Measurements from ENCODE around the gene SYT14.
"Not testable (repeated sequence)": the region's sequence is repeated elsewhere in the genome, so short reads cannot be mapped to it uniquely, and the experiment has no call there.

SYT14 gene

DNA sequence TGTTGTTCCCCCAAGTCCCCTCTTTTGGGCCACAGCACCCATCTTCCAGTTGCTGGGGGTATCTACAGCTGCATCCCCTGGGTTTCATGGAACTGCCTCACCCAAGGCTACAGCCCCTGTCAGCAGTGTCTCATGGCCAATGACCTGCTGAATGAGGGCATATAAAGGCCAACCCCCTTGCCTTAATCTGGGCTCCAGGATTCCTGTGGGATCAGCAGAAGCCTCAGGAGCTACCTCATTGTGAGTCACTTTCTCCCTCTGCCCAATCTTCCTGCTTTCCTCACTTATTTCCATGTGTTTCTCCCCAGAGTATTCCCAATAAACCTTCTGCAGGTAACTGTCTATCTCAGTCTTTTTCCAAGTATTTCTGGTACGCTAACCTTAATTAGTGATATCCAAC lies 37.3 kb upstream of the SYT14 start:
- no peak overlapping the region for H3K27ac ChIP-seq (ENCODE audit: low read depth in 2 of 2, low read length in 2 of 2)
- H3K27me3 ChIP-seq (ENCODE audit: control insufficient read depth in 2 of 2, insufficient read depth in 2 of 2, low read length in 2 of 2) = no peaks in the 10 kb centered on the region
- no peak overlapping the region for H3K4me3 ChIP-seq (ENCODE audit: low read length in 2 of 2)
- no peak overlapping the region for H3K9ac ChIP-seq (ENCODE audit: low read depth in 1 of 2, low read length in 2 of 2)
- no peaks in the 10 kb centered on the region for H3K4me1 ChIP-seq (ENCODE audit: control insufficient read depth in 2 of 2, insufficient read depth in 2 of 2, low read length in 2 of 2)
- no peaks in the 10 kb centered on the region for H3K36me3 ChIP-seq (ENCODE audit: control insufficient read depth in 2 of 2, insufficient read depth in 2 of 2, low read length in 2 of 2)
- no peaks in the 10 kb centered on the region for H3K9me3 ChIP-seq (ENCODE audit: control insufficient read depth in 2 of 2, low read length in 2 of 2)

DNA sequence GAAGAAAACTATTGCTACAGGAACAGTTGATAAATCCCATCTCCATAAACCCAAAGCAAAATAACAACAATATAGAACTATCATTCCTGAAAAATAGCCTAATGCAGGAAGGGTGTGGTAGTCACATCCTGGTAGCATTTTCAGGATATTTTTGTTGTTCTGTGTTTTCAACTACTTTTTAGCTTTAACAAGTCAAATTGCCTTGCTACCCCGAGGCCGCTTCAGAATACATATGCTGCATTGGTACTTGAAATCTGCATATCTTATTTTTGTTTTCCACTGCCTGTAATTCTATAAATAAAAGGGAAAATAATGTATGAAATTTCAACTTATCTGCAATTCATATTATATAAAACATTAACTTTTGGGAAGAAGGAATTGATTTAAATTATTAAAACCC lies 36.8 kb upstream of the SYT14 start:
- Histone ChIP-seq H3K4me1 (ENCODE audit: control insufficient read depth in 2 of 2, insufficient read depth in 2 of 2, low read length in 2 of 2) (no peaks in the 10 kb centered on the region), H3K27me3 (ENCODE audit: control insufficient read depth in 2 of 2, insufficient read depth in 2 of 2, low read length in 2 of 2) (no peaks in the 10 kb centered on the region)

DNA sequence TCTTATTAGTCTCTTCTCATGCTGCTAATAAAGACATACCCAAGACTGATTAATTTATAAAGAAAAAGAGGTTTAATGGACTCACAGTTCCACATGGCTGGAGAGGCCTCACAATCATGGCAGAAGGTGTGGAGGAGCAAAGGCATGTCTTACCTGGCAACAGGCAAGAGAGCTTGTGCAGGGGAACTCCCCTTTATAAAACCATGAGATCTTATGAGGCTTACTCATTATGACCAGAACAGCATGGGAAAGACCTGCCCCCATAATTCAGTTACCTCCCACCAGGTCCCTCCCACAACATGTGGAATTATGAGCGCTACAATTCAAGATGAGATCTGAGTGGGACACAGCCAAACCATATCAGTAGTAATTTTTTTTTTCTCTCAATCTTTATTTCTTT lies 33.2 kb upstream of the SYT14 start:
- not testable (repeated sequence) for H3K27ac ChIP-seq (ENCODE audit: low read depth in 2 of 2, low read length in 2 of 2); H3K27me3 ChIP-seq (ENCODE audit: control insufficient read depth in 2 of 2, insufficient read depth in 2 of 2, low read length in 2 of 2); H3K9ac ChIP-seq (ENCODE audit: low read depth in 1 of 2, low read length in 2 of 2); H3K9me3 ChIP-seq (ENCODE audit: control insufficient read depth in 2 of 2, low read length in 2 of 2); H3K4me3 ChIP-seq (ENCODE audit: low read length in 2 of 2); H3K4me1 ChIP-seq (ENCODE audit: control insufficient read depth in 2 of 2, insufficient read depth in 2 of 2, low read length in 2 of 2); H3K36me3 ChIP-seq (ENCODE audit: control insufficient read depth in 2 of 2, insufficient read depth in 2 of 2, low read length in 2 of 2)

More for the DNA sequence above, 36.8 kb upstream of the SYT14 start:
- Histone ChIP-seq H3K9ac (ENCODE audit: low read depth in 1 of 2, low read length in 2 of 2) (no peak overlapping the region), H3K27ac (ENCODE audit: low read depth in 2 of 2, low read length in 2 of 2) (no peak overlapping the region), H3K36me3 (ENCODE audit: control insufficient read depth in 2 of 2, insufficient read depth in 2 of 2, low read length in 2 of 2) (no peaks in the 10 kb centered on the region), H3K9me3 (ENCODE audit: control insufficient read depth in 2 of 2, low read length in 2 of 2) (no peaks in the 10 kb centered on the region), H3K4me3 (ENCODE audit: low read length in 2 of 2) (no peak overlapping the region)

DNA sequence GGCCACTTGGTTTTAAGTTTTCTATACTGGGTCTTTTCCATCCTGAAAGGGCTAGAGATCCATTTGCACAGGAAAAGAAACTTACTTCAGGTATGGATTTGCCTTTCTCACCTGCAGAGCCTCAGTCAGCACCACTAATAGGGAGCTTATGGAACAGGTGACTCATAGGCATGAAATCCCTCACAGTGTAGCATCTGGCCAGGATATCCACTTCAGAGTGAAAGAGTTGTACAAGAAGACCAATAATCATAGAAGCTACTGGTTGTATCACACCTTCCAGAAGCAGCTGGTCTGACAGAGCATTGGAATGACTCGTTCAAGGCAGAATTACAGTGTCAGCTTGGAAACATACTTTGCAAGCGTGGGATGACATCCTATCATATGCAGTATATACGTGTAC lies 26.3 kb upstream of the SYT14 start:
- Histone ChIP-seq H3K4me1 (ENCODE audit: control insufficient read depth in 2 of 2, insufficient read depth in 2 of 2, low read length in 2 of 2) (no peaks in the 10 kb centered on the region), H3K9me3 (ENCODE audit: control insufficient read depth in 2 of 2, low read length in 2 of 2) (no peaks in the 10 kb centered on the region), H3K9ac (ENCODE audit: low read depth in 1 of 2, low read length in 2 of 2) (no peak overlapping the region), H3K36me3 (ENCODE audit: control insufficient read depth in 2 of 2, insufficient read depth in 2 of 2, low read length in 2 of 2) (no peaks in the 10 kb centered on the region), H3K27ac (ENCODE audit: low read depth in 2 of 2, low read length in 2 of 2) (no peak overlapping the region), H3K4me3 (ENCODE audit: low read length in 2 of 2) (no peak overlapping the region), H3K27me3 (ENCODE audit: control insufficient read depth in 2 of 2, insufficient read depth in 2 of 2, low read length in 2 of 2) (no peaks in the 10 kb centered on the region)

DNA sequence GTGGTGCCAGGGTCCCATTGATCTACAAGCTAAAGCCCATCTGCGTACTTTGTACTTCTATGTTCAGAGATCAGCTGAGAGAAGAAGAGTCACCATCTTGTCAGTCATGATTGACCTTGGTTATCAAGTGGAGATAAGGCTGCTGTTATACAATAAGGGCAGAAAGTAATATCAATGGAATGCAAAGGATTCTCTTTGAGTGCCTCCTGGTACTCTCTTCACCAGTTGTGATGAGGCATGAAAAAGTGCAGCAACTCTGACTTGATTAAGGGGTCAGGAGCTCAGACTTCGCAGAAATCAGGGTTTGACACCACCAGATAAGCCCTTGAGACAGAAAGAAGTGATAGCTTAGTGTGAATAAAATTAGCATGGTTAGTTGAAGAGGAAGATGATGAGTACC lies 25.7 kb upstream of the SYT14 start:
- Histone ChIP-seq H3K27me3 (ENCODE audit: control insufficient read depth in 2 of 2, insufficient read depth in 2 of 2, low read length in 2 of 2) (no peaks in the 10 kb centered on the region), H3K4me1 (ENCODE audit: control insufficient read depth in 2 of 2, insufficient read depth in 2 of 2, low read length in 2 of 2) (no peaks in the 10 kb centered on the region), H3K27ac (ENCODE audit: low read depth in 2 of 2, low read length in 2 of 2) (no peak overlapping the region), H3K9ac (ENCODE audit: low read depth in 1 of 2, low read length in 2 of 2) (no peak overlapping the region), H3K36me3 (ENCODE audit: control insufficient read depth in 2 of 2, insufficient read depth in 2 of 2, low read length in 2 of 2) (no peaks in the 10 kb centered on the region), H3K4me3 (ENCODE audit: low read length in 2 of 2) (no peak overlapping the region), H3K9me3 (ENCODE audit: control insufficient read depth in 2 of 2, low read length in 2 of 2) (no peaks in the 10 kb centered on the region)

DNA sequence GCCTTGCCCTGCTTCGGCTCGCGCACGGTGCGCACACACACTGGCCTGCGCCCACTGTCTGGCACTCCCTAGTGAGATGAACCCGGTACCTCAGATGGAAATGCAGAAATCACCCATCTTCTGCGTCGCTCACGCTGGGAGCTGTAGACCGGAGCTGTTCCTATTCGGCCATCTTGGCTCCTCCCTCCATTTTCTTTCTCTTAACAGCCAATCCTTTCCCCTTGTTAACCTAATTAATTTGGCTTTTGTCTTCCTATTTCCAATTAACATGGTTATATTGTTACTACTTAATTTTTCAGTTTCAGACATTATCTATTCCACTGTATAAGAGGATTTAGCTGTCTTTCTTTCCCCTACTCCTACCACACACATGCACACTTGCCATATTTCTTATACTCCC lies 18.4 kb upstream of the SYT14 start:
- H3K27me3 ChIP-seq (ENCODE audit: control insufficient read depth in 2 of 2, insufficient read depth in 2 of 2, low read length in 2 of 2); H3K9me3 ChIP-seq (ENCODE audit: control insufficient read depth in 2 of 2, low read length in 2 of 2); H3K4me3 ChIP-seq (ENCODE audit: low read length in 2 of 2); H3K9ac ChIP-seq (ENCODE audit: low read depth in 1 of 2, low read length in 2 of 2); H3K27ac ChIP-seq (ENCODE audit: low read depth in 2 of 2, low read length in 2 of 2); H3K4me1 ChIP-seq (ENCODE audit: control insufficient read depth in 2 of 2, insufficient read depth in 2 of 2, low read length in 2 of 2); H3K36me3 ChIP-seq (ENCODE audit: control insufficient read depth in 2 of 2, insufficient read depth in 2 of 2, low read length in 2 of 2): not testable (repeated sequence)

DNA sequence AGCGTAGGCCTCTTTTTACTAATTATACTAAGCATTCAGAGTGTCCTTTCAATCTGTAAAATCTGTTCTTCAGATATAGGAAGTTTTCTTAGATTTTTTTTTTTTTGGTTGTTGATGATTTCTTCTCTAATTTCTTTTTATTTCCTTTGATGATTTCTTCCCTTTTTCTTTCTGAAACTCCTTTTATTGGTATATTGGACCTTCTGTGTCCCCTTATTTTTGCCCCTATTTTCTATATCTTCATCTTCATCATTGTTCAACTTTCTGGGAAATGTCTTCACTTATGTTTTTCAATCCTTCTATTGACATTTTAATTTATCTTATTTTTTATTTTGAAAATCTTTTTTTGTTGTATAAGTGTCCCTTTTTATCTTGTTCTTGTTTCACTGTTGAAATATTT lies 17.2 kb upstream of the SYT14 start:
- Histone ChIP-seq H3K4me3 (ENCODE audit: low read length in 2 of 2) (no peak overlapping the region), H3K36me3 (ENCODE audit: control insufficient read depth in 2 of 2, insufficient read depth in 2 of 2, low read length in 2 of 2) (no peaks in the 10 kb centered on the region), H3K4me1 (ENCODE audit: control insufficient read depth in 2 of 2, insufficient read depth in 2 of 2, low read length in 2 of 2) (no peaks in the 10 kb centered on the region), H3K9ac (ENCODE audit: low read depth in 1 of 2, low read length in 2 of 2) (no peak overlapping the region), H3K9me3 (ENCODE audit: control insufficient read depth in 2 of 2, low read length in 2 of 2) (no peaks in the 10 kb centered on the region), H3K27ac (ENCODE audit: low read depth in 2 of 2, low read length in 2 of 2) (no peak overlapping the region), H3K27me3 (ENCODE audit: control insufficient read depth in 2 of 2, insufficient read depth in 2 of 2, low read length in 2 of 2) (no peaks in the 10 kb centered on the region)

DNA sequence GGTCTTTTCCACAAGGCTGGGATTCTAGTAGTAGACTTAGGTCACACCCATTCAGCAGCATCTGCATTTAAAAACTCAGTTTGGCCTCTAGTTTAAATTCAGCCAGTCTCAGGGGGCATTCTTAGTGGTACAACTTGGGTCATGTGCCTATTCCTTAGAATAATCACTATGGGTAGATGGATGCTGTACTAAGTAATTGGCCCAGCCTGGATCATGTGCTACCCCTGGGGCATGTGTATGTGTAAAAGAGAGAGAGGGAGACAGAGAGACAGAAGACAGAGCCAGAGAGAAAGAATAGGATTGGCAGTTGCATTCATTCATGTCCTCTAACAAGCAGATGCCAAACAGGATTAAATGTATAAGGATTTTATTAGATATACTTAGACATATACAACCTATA lies 13.6 kb upstream of the SYT14 start:
- H3K9ac ChIP-seq (ENCODE audit: low read depth in 1 of 2, low read length in 2 of 2) = no peak overlapping the region
- H3K4me1 ChIP-seq (ENCODE audit: control insufficient read depth in 2 of 2, insufficient read depth in 2 of 2, low read length in 2 of 2) = no peaks in the 10 kb centered on the region
- H3K9me3 ChIP-seq (ENCODE audit: control insufficient read depth in 2 of 2, low read length in 2 of 2) = no peaks in the 10 kb centered on the region
- no peaks in the 10 kb centered on the region for H3K27me3 ChIP-seq (ENCODE audit: control insufficient read depth in 2 of 2, insufficient read depth in 2 of 2, low read length in 2 of 2)
- no peaks in the 10 kb centered on the region for H3K36me3 ChIP-seq (ENCODE audit: control insufficient read depth in 2 of 2, insufficient read depth in 2 of 2, low read length in 2 of 2)
- H3K27ac ChIP-seq (ENCODE audit: low read depth in 2 of 2, low read length in 2 of 2) = no peak overlapping the region
- no peak overlapping the region for H3K4me3 ChIP-seq (ENCODE audit: low read length in 2 of 2)

DNA sequence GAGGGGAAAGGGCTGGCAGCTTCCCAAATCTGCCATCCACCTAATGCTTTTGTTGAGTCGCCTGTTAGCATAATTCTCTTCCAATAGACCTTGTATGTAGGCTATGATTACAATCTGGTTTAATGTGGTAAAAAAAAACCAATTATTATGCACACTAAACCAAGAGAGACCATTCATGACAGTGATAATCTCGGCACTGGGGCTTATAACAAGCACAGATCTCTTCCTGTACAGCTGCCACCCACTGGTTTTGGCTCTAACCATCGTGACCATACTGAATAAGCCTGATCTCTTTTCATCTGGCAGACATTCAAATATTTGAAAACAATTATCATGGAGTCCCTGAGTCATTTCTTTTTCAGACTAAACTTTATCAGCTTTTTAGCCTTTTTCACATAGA lies 12.0 kb upstream of the SYT14 start:
- no peaks in the 10 kb centered on the region for H3K4me1 ChIP-seq (ENCODE audit: control insufficient read depth in 2 of 2, insufficient read depth in 2 of 2, low read length in 2 of 2)
- no peak overlapping the region for H3K27ac ChIP-seq (ENCODE audit: low read depth in 2 of 2, low read length in 2 of 2)
- no peak overlapping the region for H3K9ac ChIP-seq (ENCODE audit: low read depth in 1 of 2, low read length in 2 of 2)
- no peaks in the 10 kb centered on the region for H3K27me3 ChIP-seq (ENCODE audit: control insufficient read depth in 2 of 2, insufficient read depth in 2 of 2, low read length in 2 of 2)
- H3K9me3 ChIP-seq (ENCODE audit: control insufficient read depth in 2 of 2, low read length in 2 of 2) = no peaks in the 10 kb centered on the region
- no peaks in the 10 kb centered on the region for H3K36me3 ChIP-seq (ENCODE audit: control insufficient read depth in 2 of 2, insufficient read depth in 2 of 2, low read length in 2 of 2)
- no peak overlapping the region for H3K4me3 ChIP-seq (ENCODE audit: low read length in 2 of 2)

DNA sequence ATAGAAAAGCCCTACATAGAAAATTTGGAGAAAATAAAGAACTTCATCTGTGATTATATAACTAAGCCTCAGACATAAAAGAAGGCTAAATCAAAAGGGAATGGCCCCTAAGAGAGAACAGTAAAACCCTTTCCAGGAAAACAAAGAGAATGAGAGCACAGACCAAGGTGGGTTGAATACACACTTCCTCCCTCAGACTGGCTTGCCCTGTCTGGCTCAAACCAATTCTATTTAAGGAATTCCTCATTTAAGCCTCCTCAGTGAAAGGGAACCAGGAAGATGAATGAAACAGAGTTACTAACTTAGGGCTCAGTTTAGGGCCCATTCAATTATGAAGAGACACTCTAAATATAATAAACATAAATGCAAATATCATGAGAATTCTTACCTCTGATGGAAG lies 10.6 kb upstream of the SYT14 start:
- H3K9me3 ChIP-seq (ENCODE audit: control insufficient read depth in 2 of 2, low read length in 2 of 2) = no peaks in the 10 kb centered on the region
- no peak overlapping the region for H3K9ac ChIP-seq (ENCODE audit: low read depth in 1 of 2, low read length in 2 of 2)
- H3K4me1 ChIP-seq (ENCODE audit: control insufficient read depth in 2 of 2, insufficient read depth in 2 of 2, low read length in 2 of 2) = no peaks in the 10 kb centered on the region

DNA sequence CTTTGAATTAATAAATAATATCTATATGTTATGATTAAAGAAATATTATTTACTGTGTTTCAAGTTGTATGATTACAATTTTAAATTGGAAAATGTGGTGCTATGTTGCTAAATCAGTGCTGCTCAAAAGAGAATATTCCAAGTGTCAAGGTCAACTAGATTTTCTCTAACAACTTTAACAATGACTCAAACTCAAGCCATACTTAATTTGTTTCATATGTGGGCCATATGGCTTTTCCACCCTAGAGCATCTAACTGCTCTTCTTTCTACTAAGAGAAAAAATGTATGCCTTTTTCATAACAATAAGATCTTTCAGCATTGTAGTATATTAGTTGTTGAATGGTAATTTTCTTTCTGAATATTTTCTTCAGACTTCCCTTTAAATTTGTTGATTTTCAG lies 8.3 kb upstream of the SYT14 start:
- Histone ChIP-seq H3K4me1 (ENCODE audit: control insufficient read depth in 2 of 2, insufficient read depth in 2 of 2, low read length in 2 of 2) (no peaks in the 10 kb centered on the region), H3K36me3 (ENCODE audit: control insufficient read depth in 2 of 2, insufficient read depth in 2 of 2, low read length in 2 of 2) (no peaks in the 10 kb centered on the region), H3K27me3 (ENCODE audit: control insufficient read depth in 2 of 2, insufficient read depth in 2 of 2, low read length in 2 of 2) (no peaks in the 10 kb centered on the region), H3K9me3 (ENCODE audit: control insufficient read depth in 2 of 2, low read length in 2 of 2) (no peaks in the 10 kb centered on the region), H3K4me3 (ENCODE audit: low read length in 2 of 2) (no peak overlapping the region), H3K27ac (ENCODE audit: low read depth in 2 of 2, low read length in 2 of 2) (no peak overlapping the region), H3K9ac (ENCODE audit: low read depth in 1 of 2, low read length in 2 of 2) (no peak overlapping the region)

More for the DNA sequence above, 10.6 kb upstream of the SYT14 start:
- H3K36me3 ChIP-seq (ENCODE audit: control insufficient read depth in 2 of 2, insufficient read depth in 2 of 2, low read length in 2 of 2) = no peaks in the 10 kb centered on the region
- no peak overlapping the region for H3K4me3 ChIP-seq (ENCODE audit: low read length in 2 of 2)
- no peak overlapping the region for H3K27ac ChIP-seq (ENCODE audit: low read depth in 2 of 2, low read length in 2 of 2)
- no peaks in the 10 kb centered on the region for H3K27me3 ChIP-seq (ENCODE audit: control insufficient read depth in 2 of 2, insufficient read depth in 2 of 2, low read length in 2 of 2)

Measured in mucosa of rectum (tissue), 2 donors.